Epidermal melanocyte (primary cell): ENCODE results near the gene PELI2.
"Not testable (repeated sequence)": the region's sequence is repeated elsewhere in the genome, so short reads cannot be mapped to it uniquely, and the experiment has no call there.

Source experiments
- DNase-seq: peaks from one replicate; pipeline ENCODE4 v3.0.0; 2011; ENCODE audit warnings: low spot score; ENCODE audit not compliant: insufficient read length

The PELI2 gene

GRCh38 chr14:56138928-56139327, 20.7 kb downstream of the PELI2 start:
- no peak for DNase-seq

DNA sequence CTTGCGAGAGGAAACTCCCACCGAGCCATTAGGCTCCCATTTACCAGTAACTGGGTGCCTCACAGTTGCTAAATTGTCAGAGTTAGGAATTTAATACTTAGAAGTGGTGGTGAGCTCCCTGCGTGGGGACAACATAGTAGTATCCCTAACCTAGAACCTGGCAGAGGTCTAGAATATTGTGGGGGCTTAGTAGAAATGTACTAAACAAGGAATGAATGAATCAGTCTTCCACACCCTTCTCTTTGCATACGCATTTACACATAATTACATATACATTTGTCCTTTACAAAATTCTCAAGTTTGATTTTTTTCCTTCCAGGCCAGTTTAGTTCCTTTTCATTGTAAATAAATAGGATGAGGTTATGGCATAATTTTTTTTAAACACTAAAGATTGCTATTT, 24.1 kb downstream of the PELI2 start:
- DNase-seq: no peak

GRCh38 chr14:56143025-56143424, 24.8 kb downstream of the PELI2 start:
- no peak for DNase-seq

GRCh38 chr14:56144176-56144575, 26.0 kb downstream of the PELI2 start:
- no peak for DNase-seq

DNA sequence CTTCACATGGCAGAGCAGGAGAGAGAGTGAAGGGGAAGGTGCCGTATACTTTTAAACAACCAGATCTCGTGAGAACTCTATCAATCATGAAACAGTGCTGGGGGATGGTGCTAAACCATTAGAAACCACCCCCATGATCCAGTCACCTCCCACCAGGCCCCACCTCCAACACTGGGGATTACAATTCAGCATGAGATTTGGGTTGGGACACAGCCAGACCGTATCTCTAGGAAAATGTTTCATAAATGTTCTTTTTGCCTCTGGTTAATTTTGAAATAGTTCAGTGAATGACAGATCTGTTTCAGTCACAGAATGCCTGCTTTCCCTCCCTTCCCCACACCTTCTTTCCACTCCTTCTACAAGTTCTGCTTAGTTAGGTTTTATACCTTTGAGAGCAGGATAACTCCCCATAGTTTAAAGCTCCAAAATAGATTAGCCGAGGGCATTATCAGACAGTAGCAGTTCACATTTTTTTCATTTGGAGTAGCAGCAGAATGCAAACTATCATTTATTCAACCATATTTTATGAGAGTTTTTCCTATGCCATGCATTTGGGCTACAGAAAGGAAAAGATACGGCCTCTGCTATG, 27.1 kb downstream of the PELI2 start:
- DNase-seq: no peak

- DNase-seq: no peak
These were observed 27.8 kb downstream of the PELI2 start for GRCh38 chr14:56145965-56146364.

GRCh38 chr14:56147449-56147848, 29.2 kb downstream of the PELI2 start:
- DNase-seq: no peak

DNA sequence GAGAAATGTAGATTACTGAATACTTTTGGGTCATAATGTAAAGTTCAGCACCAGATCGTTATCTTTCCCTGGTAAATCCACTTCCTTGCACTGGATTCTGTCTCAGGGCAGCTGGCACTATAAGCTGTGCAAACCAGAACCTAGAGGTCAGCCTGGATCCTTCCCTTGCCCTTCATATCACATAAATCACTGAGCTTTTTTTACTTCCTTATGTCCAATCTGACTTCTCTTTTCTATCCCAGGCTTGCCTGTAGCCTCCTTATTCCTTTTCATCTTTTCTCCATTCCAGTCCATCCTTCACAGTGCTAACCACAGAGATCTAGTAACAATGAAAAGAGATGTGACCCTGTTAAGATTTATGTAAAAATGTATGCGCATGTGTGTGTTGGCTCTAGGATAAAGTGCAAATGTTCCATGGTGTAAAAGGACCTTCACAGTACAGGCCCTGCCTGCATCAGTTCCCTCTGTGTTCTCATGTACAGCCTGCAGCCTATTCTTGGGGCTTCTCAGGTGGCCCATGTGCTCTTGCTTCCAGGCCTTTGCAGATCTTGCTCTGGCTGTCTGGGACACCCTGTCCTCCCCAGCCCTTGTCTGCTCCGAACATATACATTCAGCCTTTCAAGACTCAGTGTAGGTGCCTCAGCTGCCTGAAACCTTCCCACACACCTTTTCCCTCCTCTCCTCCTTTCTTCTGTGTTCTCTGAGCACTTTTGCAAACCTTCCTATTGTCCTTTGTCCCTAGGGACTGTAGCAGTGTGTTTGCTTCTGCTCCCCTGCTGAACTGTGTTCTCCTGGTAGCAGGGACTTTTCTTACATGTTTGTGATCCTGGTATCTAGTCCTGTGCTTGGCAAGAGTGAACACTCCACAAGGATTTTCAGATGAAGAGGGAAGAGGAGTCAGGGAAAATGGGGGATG, 30.0 kb downstream of the PELI2 start:
- DNase-seq: no peak

GRCh38 chr14:56149151-56149550, 30.9 kb downstream of the PELI2 start:
- DNase-seq: no peak

GRCh38 chr14:56149995-56150394, 31.8 kb downstream of the PELI2 start:
- no peak for DNase-seq

DNA sequence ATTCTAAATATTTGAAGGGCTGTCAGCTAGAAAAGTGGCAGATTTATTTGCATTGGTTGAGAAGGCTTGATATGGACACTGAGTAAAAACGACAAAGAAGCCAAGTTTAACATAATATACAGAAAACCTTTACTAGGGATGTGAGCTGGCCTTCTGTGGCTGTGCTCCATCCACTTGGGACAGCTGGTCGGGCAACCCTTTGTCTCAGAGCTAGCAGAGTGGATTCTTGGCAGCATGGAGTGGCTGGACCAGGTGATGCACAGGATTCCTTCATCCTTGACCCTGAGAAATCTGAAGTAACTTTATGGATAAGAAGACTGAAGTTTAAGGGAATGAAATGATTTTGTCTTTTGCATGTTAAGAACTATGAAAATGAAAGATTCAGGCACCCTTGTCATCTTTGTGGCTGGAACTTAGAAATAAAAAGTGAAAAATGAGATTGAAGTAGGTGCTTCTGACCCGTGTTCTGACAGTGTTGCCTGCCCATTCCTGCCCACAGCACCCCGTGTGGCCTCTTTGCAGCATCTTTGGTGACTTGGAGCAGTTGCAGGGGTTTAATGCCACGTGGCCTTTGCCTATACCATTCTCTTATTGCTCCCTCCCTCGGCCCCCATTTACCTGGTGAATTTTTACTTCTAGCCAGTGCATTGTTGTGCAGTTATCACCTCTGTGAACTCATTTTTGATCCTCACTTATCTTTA, 32.6 kb downstream of the PELI2 start:
- no peak for DNase-seq

DNA sequence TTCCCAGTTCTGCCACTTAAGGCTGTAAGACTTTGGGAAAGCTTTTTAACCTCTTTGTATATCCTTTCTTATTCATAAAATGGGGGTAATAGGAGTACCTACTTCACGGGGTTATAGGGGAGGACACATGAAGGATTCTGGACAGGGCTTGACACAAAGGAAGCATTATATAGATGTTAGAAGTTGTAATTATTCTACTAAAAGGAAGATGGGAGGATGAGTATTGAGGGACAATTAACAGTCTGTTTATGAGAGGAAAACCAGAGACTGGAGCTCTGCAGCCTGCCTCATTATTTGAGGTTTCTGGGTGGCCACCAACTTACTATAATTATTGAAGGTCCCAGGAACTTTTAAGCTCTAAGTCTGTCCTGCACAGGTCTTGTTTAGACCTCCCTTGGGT, 34.0 kb downstream of the PELI2 start:
- DNase-seq: peak; percentile 32

DNA sequence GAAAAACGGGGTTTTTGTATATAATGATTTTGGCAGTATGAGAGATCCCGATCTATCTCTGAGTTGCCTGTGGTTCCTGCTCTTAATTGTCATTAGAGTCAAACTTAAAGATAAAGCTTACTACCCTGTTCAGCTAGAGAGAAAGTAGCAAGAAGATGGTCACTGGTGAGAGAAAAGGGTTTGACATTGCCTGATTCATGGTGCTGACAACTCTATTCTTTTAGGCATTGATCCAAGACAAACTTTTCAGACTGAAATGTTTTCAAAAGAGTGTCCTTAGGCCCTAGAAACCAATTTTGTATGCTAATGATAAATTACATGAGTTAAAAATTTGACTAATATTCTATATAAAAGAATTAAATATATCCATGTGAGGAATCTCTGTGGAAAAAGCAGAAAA, 35.1 kb downstream of the PELI2 start:
- DNase-seq: no peak

DNA sequence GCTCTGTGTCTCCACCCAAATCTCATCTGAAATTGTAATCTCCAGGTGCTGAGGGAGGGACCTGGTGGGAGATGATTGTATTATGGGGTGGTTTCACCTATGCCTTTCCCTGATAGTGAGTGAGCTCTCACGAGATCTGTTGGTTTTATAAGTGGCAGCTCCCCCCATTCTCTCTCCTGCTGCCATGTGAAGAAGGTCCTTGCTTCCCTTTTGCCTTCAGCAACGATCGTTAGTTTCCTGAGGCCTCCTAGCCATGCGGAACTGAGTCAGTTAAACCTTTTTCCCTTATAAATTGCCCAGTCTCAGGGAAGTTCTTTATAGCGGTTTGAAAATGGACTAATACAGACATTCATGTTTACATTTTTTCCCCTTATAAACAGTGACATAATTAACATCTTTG, 36.1 kb downstream of the PELI2 start:
- DNase-seq: no peak

DNA sequence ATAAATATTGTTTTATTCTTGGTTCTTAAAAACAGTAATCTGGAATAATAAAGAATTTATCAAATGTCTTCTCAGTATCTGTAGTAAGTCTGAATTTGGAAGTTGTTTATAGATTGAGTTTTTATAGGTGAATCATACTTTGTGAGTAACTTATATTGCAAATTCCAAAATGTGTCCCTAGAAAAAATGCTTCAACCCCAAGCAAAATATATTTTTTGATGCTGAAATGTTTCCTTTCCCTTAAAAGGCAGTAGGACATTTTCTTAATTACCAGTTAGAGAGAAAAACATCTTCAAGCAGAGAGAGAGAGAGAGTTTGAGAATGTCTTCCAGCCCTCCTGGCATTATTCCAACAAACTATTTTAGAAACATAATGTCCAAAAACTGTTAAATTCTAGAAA, 37.9 kb downstream of the PELI2 start:
- no peak for DNase-seq

DNA sequence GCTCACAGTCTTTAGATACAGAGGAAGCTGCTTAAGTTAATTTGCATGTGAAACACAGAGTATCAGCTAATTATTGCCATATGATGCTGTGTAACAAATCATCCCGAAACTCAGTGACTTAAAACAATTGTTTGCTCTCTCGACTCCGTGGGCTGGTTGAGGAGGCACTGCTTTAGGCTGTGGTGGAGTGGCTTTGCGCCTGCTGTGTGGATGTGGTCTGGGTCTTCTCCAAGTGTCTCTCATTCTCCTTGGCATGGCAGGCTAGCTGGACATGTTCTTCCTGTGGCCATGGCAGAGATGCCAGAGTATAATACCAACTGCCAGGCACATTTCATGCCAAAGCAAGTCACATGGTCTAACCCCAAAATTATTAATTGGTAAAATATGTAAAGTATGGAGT, 40.9 kb downstream of the PELI2 start:
- DNase-seq: no peak

DNA sequence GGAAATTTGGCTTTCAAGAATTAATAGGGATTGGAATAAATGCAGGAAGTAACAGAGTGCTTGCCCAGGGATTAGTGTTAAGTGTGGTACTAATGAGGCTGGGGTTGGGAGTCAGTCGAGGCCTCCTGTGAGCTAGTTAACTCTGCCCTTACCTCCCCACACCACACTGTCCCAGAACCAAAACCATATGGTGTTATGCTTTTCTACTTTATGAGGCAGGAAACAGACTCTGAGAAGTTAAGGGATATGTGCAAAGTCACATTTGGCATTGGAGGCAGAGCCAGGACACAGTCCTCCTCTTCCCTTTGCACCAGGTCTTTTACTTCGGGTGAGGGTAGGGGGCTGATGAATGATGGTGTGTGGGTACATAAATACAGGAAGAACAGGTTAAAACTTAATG, 41.9 kb downstream of the PELI2 start:
- DNase-seq: no peak

- DNase-seq: no peak
These were observed 43.4 kb downstream of the PELI2 start for GRCh38 chr14:56161658-56162057.

- no peak for DNase-seq
These were observed 44.3 kb downstream of the PELI2 start for GRCh38 chr14:56162476-56162875.

DNA sequence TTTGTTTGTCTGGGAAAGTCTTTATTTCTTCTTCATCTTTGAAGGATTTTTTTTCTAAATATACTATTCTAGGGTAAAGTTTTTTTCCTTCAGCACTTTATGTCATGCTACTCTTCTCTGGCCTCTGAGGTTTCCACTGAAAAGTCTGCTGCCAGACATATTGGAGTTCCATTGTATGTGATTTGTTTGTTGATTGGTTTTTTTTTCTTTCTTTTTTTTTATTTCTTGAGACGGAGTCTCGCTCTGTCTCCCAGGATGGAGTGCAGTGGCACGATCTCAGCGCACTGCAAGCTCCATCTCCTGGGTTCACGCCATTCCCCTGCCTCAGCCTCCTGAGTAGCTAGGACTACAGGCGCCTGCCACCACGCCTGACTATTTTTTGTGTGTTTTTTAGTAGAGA, 48.4 kb downstream of the PELI2 start:
- not testable (repeated sequence) for DNase-seq

GRCh38 chr14:56168007-56168616, 49.9 kb downstream of the PELI2 start:
- DNase-seq: no peak

- DNase-seq: no peak
These were observed 51.8 kb downstream of the PELI2 start for GRCh38 chr14:56170028-56170427.
